GM10266 (cell line): ENCODE measurements around the gene NPL.

ENCODE experiments used
- DNase-seq: peaks from one replicate; pipeline ENCODE4 v3.0.0; 2012; ENCODE audit errors: extremely low spot score
- TF ChIP-seq, protein P1 (sequence below): IDR thresholded peaks from 2 replicates; pipeline ENCODE4 v1.5.1; 2012; ENCODE audit warnings: mild to moderate bottlenecking, low read depth; ENCODE audit not compliant: control insufficient read depth, insufficient read depth; ENCODE audit errors: missing control alignments

Gene NPL

DNA sequence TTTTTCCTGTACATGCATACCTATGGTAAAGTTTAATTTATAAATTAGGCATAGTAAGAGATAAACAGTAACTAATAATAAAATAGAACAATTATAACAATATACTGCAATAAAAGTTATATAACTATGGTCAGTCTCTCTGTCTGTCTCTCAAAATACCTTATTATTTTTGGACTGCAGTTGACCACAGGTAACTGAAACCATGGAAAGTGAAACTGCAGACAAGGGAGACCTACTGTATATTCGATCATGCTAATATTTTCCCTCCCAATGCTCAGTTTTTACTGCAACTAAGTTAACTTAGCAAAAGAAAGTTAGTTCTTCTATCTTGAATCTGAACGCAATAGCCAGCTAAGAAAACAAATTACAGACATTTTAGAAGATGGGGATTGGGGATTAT, 37.3 kb downstream of the NPL start:
- DNase-seq: no peak
- TF ChIP-seq, protein P1, sequence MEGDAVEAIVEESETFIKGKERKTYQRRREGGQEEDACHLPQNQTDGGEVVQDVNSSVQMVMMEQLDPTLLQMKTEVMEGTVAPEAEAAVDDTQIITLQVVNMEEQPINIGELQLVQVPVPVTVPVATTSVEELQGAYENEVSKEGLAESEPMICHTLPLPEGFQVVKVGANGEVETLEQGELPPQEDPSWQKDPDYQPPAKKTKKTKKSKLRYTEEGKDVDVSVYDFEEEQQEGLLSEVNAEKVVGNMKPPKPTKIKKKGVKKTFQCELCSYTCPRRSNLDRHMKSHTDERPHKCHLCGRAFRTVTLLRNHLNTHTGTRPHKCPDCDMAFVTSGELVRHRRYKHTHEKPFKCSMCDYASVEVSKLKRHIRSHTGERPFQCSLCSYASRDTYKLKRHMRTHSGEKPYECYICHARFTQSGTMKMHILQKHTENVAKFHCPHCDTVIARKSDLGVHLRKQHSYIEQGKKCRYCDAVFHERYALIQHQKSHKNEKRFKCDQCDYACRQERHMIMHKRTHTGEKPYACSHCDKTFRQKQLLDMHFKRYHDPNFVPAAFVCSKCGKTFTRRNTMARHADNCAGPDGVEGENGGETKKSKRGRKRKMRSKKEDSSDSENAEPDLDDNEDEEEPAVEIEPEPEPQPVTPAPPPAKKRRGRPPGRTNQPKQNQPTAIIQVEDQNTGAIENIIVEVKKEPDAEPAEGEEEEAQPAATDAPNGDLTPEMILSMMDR: no peak

DNA sequence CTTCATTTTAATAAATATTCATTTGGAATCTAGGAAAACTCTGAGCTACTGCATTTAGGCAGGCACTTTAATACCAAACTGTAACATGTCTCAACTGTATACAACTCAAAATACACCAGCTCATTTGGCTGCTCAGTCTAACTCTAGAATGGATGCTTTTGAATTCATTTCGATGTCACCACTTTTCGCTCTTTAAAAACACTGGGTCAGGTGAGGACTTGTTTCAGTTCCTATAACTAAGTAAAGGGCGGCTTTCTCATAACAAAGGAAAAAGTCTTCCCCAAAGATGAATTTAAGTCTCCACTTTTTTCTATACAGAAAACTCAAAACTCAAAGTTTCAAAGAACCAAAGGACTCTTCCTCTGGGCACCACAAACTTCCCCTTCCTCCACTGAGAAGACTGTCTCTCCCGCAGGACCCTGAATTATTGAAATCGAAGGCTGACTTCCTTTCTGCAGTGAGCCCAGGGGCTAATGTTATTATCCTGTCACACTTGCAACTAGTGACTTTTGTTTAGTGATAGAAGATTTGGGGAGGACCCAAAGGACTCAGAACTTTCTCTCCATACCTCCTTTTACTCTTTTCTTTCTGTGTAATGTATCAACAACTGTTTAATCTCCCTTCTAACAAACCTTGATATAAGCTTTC, 39.8 kb downstream of the NPL start:
- TF ChIP-seq, protein P1: no peak
- peak; percentile 31 for DNase-seq

DNA sequence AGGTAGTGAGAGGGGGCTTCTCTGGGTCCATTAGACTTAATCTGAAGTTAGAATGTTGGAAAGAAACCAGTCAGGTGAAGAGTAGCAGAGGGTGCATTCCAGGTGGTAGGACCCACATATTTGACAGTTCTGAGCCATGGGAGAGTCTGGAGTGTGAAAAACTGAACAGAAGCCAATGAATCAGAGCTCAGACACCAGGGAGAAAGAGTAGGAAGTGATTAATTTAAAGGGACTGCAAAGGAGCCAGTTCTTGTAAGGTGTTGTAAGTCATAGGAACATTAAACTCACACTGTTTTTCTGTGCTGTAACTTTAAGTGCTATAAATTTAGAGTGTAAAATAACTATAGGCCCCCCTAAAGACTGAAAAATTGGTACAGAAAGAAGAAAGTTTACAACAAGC, 43.7 kb downstream of the NPL start:
- TF ChIP-seq, protein P1: no peak
- no peak for DNase-seq

- TF ChIP-seq, protein P1: no peak
- DNase-seq: no peak
These were observed 44.8 kb downstream of the NPL start for GRCh38 chr1:182834326-182834725.

- TF ChIP-seq, protein P1: no peak
- no peak for DNase-seq
These were observed 46.2 kb downstream of the NPL start for GRCh38 chr1:182835806-182836205.

- DNase-seq: peak; percentile 97
- TF ChIP-seq, protein P1: peak; percentile 23
These were observed 49.9 kb downstream of the NPL start, which contains the start of gene DHX9 for GRCh38 chr1:182839209-182840066. Gene DHX9, plus strand, starts transcription at chr1:182839347. Its CDS starts 3,220 bp downstream, at chr1:182842567.
